ENCODE measurements around the gene PLA2G4E.

DNA sequence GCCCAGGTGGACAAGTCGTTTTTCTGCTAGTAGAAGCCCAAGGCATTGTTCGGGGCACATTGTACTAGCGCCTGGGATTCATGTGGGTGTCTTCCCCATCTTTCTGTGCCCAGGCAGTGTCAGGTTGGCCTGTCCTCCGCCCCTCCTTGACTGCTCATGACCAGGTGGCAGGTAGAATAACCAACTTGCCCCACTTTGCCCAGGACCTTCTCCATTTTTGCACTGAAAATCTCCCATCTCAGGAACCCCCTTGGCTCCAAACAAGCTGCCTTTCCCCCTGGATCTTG, 39.6 kb upstream of the PLA2G4E start:
- TF ChIP-seq CTCF (IDR thresholded peaks at IDR 0.05) (no peak), POLR2A (IDR thresholded peaks at IDR 0.05) (no peak), EP300 (IDR thresholded peaks at IDR 0.05) (no peak)
